GM19025 (cell line): Measurements from ENCODE around the gene PAGE2.
"Not testable (repeated sequence)": the region's sequence is repeated elsewhere in the genome, so short reads cannot be mapped to it uniquely, and the experiment has no call there.

ENCODE experiments used
- ATAC-seq: cut with Tn5 transposase; IDR thresholded peaks from one replicate; pipeline ENCODE4 v1.9.1; 2021; ENCODE audit warnings: mild to moderate bottlenecking, low read depth, moderate library complexity; ENCODE audit not compliant: unreplicated experiment

PAGE2 gene

DNA sequence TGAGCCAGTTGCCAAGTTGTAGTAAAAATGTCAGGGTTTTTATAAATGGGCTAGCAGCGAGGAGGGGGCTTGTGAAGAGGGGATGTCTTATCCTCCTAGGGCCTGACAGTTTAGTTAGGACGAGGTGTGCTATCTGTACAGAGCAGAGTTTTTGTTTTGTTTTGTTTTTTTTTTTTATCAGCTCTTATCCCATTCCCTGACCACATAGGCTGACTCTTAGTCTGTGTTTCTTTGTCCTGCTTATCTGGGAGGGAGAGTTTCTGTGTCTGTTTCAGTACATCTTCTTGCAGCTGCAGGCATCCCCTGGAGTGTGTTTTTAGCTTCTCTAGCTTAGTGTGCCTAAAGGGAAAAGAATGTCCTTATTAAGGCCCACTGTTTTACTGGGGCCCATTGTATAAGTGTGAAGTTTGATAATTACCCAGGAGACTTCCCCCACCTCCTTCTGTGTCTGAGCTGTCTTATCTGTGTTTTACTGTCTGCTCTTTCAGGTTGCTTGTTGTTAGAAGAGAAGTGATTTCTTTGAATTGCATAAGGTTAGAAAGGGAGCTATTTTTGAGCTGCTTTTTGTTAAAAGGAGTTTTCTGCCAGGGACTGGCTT lies 32.0 kb downstream of the PAGE2 start:
- no peak for ATAC-seq

GRCh38 chrX:55123900-55124299 lies 35.1 kb downstream of the PAGE2 start:
- ATAC-seq: no peak

GRCh38 chrX:55127692-55128091 lies 38.9 kb downstream of the PAGE2 start:
- no peak for ATAC-seq

- no peak for ATAC-seq
Observed at GRCh38 chrX:55129361-55129760, 40.5 kb downstream of the PAGE2 start.

DNA sequence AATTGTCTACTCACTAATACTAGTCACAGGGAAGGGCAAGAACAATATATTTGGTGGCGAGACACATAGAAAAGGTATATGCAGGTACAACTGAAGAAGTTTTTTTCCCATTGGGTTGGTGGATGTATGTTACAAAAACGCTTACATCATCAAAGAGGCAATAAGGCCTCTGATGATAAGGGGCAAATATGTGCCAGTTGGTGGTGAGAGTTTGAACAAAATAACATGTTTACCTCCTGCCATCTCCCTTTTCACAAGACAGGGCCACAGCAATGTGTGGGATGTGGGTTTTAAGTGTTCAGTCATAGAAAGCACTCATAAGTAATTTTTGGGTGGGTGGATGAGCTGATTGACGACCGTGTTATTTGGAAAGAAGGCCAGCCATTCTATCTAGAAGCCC lies 41.7 kb downstream of the PAGE2 start:
- no peak for ATAC-seq

- no peak for ATAC-seq
Observed at GRCh38 chrX:55132416-55132815, 43.6 kb downstream of the PAGE2 start.

GRCh38 chrX:55135171-55135570 lies 46.4 kb downstream of the PAGE2 start:
- no peak for ATAC-seq

GRCh38 chrX:55140800-55141199 lies 52.0 kb downstream of the PAGE2 start:
- not testable (repeated sequence) for ATAC-seq
